NK-92 treated with Interleukin-12 subunit alpha and Interleukin-12 subunit beta, amount 100 ng/mL, for 24 hours (cell line): ENCODE measurements around the gene FRMD4A.
"Not testable (repeated sequence)": the region's sequence is repeated elsewhere in the genome, so short reads cannot be mapped to it uniquely, and the experiment has no call there.

Experiments
- DNase-seq: peaks from one replicate; lab custom pipeline; 2025; lab: John Stamatoyannopoulos, UW

Gene FRMD4A

DNA sequence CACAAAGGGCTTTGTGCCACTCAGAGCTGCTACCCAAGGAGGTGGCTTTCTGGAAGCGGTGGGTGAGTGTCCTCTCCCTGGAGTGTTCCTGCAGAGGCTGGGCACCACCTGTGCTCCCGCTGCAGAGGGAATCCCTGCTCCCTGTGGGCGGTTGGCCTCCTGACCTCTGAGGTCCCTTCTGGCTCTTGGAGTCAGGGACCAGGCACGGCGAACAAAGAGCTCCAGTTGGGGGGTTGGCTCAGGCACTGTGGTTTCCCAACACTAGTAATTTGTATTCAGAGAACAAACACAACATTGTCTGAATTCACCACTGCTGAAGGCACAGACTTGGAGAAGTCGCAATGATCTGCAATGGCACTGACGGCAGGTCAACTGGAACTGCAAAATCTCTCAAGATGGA is 415.0 kb downstream of the FRMD4A start:
- DNase-seq, result no peak

DNA sequence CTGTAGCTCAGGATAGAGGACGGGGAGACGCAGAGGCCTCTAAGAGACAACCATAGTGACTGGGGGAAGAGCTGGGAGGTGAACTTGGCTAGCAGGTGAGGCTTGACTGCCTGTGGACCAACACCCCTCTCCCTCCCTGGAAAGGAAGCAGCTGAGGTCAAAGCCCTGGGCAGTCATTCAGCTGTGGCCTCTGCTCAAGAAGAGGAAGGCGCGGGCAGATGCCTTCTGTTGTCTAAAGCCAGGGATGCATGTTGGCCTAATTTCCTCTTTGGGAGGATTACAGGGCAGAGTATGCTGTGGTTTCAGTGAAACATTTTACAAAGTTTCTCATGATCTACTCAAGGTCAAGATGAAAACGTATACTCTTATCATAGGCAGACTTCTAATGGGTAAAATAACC is 416.8 kb downstream of the FRMD4A start:
- no peak for DNase-seq

DNA sequence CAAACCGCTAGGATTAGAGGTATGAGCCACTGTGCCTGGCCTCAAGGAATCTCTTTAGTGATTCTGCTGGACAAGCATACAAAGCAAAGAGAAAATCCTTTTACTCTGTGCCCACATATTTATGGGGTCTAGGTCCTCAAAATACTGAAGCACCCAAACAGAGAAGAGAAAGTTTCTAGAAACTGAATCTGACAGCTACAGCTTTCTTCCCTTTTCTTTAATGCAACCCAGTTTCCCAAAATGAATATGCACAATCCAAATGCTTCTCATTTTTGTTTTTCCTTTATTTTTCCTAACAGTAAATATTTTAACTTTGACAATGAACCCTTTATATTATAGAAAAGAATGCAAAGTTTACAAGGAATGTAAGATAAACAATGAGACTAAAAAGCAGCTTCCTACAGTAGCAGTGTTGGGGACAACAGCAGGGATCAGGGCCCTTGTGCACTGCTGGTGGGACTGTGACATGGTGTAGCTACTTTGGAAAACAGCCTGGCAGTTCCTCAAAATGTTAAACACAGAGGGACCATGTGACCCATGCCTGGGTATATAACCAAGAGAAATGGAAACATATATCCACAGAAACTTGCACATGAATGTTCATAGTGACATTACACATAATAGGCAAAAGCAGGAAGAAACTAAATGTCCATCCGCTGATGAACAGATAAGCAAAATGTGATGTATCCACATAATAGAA is 418.8 kb downstream of the FRMD4A start:
- no peak for DNase-seq

DNA sequence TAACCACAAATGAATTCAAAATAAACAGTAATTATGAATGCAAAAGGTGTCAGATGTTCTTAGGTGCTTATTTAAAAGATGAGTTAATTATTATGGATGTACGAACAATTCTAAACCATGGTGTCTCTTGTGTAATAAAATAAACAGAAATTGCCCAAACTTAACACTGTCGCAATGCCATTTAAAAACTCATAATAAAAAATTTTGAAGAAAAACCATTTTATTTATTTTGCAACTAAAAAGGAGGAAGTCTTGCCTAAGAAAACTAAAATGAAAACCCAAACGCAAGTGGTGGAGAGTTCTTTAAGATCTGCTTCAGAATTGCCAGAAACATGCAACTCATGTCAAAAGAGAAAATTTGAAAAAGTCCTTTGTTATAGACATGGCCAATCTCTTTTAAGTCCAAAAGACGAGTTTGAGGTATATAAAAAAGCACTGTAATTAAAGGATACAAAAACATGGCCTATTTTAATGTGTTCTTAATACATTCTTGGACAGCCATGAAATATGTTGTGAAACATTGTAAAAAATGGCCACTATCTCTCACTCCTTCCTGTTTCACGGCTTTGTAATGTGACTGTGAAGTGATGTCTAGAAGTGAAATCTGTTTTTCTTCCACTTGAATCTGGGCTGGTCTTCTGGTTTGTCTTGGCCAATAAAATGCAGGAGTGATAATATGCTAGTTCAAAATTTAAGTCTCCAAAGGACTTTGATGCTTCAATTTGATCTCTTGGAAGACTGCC is 421.0 kb downstream of the FRMD4A start:
- DNase-seq, result no peak

DNA sequence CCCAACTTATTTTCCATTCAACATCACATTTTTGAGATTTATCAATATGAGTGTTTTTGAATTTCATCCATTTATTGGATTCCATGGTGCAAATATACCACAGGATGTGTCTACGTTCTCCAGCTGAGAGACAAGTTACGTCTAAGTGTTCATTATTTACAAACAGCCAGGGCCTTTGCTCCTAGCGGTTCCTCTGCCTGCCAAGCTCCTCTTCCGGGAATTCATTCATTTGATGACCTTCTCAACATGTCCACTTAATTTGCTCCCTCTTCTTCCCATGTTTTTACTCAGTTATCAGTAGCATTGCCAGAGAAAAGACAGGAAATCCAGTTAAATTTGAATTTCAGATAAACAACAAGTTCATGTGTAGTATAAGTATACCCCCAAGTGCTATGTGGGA is 422.2 kb downstream of the FRMD4A start:
- DNase-seq, result no peak

DNA sequence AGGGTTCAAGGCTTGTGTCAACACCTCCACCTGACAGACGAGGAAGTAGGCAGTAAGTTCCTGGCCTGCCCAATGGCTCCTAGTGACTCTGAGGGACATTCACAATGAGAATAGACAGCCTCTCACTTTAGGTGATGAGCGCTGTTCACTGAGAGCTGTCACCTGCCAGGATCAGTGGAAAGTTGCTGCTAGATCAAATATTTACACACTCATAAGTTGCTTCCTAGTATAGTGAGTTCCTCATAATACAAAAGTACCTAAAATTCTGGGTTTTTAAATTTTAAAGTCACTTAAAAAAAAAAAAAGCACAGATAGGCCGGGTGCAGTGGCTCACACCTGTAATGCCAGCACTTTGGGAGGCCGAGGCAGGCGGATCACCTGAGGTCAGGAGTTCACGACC is 423.2 kb downstream of the FRMD4A start:
- DNase-seq, result no peak

DNA sequence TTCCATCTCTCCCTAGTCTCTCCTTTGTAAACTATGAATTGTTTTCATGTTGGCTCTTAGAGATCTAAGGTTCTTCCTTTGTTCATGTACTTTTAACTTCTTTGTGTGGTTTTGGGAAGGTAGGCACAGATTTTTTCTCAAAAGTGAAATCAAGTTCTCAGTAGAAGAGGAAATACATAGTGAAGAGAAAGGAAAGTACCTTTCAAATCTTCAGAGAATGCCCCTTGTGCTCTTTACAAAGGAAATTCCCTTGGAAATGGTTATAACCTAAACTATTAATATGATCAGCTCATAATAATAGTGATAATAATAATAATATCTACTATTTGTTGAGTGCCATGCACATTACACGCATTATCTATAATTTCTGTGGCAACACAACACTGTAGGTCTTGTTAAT is 425.4 kb downstream of the FRMD4A start:
- DNase-seq, result no peak

DNA sequence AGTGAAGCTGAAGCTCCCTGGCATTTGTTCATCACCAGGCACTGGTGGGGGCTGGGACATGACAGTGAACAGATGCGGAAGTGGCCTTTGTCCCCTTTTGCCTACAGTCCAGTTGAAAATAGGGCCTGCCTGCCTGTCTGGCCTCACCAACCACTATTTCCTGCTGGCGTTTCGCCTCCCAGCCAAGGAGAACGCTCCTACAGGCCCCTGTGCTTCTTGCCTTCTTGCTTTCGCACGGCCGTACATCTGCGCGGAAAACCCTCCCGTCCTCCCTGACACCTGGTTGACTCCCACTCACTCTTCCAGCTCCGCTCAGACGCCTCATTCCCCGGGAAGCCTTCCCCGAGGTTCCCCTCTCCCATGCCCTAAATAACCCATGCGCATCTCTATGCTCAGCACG is 426.7 kb downstream of the FRMD4A start:
- no peak for DNase-seq

DNA sequence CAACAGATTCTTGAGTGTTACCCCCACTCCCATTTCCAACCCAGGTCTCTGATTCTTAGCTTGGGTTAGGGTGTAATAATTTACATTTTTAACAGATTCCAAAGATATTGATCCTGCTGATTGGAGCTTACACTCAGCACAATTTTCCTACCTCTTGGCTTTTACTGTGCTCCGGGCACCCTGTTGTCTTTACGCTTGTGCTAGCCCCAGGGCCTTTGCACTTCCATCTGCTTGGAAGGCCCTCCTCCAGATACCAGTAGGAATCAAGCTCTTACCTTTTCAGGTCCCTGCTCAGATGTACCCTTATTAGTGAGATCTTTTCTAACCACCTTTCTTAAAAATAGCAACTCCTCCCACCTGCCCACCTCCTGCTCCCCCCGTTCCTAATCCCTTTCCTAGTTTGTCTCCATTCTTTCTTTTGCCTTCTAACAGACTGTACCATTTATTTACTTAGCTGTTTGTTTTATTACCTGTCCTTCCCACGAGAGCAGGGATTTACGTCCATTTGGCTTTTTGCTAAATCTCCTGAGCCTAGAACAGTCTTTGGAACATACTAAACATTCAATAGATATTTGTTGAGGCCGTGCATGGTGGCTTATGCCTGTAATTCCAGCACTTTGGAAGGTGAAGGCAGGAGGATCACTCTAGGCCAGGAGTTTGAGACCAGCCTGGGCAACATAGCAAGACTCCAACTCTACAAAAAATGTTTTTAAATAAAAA is 427.7 kb downstream of the FRMD4A start:
- DNase-seq, result no peak

DNA sequence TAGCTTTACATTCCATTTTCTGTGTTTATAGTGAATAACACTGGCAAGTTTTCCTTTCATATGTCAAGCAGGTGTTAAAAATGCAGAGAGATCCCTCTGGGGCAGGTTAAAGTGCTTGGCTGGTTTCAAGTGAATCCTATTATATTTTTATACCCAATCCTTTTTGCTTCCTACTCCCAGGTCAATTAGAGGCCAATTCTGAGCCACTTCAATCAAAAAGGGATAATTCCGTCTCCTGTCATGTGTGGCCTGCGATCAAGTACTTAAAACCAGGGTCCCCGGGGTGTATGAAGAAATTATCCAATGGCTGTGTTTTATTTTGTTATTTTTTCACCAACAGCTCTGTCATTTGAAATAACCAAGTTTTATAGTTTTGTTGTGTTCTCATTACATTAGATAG is 430.8 kb downstream of the FRMD4A start:
- DNase-seq, result no peak

DNA sequence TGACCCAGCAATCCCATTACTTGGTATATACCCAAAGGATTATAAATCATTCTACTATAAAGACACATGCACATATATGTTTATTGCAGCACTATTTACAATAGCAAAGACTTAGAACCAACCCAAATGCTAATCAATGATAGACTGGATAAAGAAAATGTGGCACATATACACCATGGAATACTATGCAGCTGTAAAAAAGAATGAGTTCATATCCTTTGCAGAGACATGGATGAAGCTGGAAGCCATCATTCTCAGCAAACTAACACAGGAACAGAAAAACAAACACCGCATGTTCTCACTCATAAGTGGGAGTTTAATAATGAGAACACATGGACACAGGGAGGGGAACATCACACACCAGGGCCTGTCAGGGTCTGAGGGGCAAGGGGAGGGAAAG is 434.6 kb downstream of the FRMD4A start:
- DNase-seq, result not testable (repeated sequence)

DNA sequence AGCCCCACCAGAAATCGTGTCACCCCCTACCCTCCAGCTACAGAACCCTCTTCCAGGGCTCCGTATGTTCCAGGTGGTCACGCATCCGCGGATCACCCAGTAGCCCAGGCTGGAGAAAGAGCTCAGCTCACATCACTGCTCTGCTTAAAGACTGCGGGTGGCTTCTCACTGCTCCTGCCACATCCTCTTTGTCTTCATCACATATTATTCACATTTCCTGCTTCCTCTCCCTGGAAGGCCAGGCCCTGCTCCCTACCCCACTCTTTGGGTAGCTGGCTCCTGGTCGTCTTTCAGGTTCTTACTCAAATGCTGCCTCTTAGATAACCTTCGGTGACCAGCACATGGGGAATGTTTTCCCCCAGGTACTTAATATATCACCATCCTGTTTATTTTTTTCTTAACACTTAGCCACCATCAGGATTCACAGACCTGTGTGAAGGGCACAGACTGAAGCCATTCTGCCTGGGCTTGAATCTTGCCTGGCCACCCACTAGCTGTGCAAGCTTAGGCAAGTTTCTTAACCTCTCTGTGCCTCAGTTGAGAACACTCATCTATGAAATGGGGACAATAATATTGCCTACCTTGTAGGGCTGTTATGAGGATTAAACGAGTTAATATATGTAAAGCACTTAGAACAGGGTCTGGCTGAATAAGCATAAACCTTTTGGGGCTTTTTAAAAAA is 436.2 kb downstream of the FRMD4A start:
- no peak for DNase-seq

DNA sequence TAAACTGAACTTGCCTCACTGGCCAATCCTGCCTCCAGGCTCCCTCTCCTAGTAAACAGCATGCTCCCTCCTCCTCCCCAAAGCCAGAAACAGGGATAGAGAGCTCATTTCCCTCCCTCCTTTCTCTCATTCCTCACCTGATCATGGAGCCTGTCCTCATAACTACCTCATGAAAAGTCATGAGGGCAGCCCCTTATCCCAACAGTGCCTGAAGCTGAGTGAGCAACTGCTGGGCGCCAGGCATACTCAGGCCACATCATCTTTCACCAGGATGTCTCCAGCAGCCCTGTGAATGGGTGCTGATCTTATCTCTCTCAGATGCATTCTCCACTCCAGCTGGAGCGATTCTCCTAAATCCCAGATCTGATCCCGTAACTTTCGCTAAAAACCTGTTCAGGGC is 436.8 kb downstream of the FRMD4A start:
- no peak for DNase-seq

DNA sequence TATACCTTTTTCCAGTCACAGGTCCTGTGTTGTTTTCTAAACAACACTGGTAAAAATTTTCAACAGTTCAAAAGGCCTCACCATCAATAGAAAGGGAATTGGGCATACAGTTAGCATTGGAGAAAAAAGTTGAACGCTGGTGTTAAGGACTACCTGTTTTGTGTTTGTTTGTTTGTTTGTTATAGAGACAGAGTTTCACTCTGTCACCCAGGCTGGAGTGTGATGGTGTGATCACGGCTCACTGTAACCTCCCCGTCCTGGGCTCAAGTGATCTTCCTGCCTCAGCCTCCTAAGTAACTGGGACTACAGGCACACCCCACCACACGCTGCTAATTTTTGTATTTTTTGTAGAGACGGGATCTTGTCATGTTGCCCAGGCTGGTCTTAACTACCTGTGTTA is 437.9 kb downstream of the FRMD4A start:
- DNase-seq, result no peak

DNA sequence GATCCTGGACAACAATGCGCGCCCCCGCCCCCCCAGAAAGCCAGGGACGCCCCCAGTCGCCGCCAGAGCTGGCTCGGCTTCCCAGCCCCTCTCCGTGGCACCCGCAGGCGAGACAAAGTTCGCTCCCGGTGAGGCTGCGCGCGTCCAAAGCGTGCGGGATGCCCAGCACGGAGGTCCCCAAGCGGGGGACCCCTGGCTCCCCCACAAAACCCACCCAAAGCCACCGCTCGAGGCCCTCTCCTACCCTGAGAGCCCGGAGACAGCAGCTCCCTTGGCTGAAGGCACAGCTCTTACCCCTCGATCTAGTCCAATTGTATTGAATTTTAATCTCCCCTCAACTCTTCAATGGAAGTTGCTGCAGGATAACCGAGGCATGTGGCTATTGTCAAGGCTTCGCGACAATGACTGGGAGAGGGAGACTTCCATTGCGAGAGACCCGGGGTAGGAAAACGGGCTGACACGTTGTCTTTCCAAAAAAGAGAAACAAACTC is 438.7 kb downstream of the FRMD4A start:
- no peak for DNase-seq

DNA sequence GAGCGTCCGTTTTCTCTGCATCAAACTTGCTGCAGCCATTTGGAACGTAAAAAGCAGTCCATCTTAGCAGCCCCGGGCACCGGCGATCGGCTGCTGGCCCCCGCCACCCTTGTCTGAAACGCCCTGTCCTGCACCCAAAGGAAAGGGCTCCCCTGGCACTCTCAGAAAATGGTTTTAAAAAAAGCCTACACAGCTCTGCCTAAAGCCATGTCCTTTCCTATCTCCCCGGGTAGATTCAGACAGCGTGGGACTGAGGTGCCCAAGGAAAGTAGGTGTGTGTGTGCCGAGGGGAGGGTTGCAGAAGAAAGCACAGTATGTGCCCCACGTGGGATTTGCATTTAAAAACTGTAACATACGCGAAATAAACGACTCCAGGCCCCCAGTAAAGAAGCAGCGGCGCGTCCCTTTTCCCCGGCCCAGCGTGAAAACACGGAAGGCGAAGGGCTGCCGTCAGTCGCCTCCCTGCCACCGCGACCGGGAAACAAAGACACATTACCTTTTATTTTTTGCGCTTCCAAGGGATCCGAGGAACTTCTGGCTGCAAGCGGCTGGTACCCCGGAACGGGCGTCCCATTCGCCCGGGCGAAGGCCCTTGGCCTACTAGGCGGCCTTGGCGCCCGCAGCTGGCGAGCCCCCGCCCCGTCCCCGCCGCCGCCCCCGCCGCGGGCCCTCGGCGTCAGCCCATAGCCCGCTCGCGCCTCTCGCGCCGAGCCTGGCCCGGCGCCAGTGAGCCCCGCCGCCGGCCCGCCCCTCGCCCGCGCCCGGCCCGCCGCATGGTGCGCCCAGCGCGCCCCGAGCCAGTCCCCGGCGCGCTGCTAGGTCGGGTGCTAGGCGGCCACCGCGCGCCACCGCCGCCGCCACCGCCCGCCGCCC is 439.4 kb downstream of the FRMD4A start:
- no peak for DNase-seq

DNA sequence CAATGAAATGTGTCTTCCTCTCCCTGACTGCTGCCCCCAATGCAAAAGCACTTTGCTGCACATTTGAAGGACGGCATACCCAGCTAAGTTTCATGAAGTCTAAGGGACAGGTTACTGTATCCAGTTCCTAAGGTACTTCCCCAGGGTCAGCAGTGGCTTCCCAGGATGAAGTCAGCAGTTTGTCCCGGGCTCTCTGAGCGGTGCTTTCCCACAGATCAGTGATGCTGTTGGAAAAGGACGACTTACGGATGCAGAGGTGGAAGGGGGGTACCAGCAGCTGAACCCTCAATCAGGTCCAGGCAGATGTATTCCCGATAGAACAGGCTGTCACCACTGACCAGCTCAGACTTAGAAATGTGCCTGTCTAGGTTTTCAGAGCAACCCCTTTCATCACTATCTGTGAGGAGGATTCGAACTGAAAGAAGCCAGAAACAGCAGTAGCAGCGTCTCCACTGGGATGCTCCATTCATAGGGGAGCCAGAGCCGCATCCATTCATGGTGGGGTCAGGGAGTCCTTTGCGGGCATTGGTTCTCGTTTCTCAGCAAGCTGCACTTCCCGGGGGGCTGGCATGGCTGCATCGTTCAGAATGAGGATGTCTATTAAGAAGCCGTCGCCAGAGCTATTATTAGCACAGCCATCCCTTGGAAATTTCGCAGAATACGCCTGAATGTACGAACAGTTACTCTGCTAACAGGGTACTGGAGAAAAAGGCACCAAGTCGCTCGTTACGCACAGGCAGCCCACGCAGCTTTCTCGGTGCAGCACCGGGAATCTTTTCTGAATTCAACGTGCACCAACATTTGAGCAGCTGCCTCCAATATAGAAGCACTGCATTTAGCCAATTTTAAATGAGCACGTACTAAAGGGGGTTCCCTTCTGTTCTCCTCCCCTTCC is 440.2 kb downstream of the FRMD4A start:
- DNase-seq, result no peak

DNA sequence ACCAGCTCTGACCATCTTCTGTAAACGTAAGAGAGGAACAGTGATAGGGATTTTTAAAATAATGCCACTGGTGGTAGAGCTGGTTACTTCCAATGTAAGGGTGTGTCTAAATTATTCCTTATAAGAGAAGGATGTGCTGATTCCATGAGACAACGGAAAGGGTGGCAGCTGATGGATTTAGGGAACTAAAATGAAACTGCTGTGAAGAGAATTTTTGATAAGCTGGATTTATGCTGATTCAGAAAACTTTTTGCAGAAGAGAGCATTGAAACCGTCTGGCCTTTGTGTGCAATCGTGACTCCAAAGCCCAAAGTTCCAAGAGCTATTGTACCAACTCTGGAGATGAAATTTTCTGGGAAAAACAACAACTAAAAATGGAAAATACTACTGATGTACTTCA is 443.0 kb downstream of the FRMD4A start:
- DNase-seq, result no peak

DNA sequence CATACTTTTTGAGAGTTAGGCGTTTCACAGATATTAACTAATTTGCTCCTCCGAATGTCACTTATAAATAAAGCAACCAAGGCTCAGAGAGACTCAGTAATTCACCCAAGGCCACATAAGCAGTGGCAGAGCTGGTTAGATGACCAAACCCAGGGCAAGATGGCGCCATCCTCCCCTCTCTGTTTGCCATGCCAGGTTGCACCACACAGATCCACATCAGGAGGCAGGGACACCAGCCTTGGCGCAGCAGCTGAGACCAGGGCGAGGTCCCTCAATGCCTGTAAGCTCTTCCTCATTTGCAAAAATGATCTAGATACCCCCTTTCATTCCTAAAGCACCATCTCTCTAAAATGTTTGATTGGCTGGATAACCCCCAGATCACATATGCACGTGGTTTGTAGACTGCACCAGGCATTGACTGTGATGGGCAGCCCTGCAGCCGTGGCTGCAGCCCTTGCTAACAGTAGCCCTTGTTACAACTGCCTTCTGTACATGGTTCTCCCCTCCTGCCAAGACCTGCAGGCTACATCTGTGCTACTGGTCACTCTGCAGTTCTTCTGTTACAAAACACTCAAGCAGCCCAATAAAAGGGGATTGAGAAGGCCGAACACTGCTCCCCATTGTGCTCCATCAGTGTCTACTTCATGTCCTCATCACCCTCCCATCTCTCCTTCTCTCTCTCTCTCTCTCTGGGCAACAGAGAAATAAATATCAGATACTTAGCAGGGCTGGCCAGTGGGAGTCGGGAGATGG is 445.3 kb downstream of the FRMD4A start:
- DNase-seq, result no peak
